ENCODE results near the gene SMIM20.

DNA sequence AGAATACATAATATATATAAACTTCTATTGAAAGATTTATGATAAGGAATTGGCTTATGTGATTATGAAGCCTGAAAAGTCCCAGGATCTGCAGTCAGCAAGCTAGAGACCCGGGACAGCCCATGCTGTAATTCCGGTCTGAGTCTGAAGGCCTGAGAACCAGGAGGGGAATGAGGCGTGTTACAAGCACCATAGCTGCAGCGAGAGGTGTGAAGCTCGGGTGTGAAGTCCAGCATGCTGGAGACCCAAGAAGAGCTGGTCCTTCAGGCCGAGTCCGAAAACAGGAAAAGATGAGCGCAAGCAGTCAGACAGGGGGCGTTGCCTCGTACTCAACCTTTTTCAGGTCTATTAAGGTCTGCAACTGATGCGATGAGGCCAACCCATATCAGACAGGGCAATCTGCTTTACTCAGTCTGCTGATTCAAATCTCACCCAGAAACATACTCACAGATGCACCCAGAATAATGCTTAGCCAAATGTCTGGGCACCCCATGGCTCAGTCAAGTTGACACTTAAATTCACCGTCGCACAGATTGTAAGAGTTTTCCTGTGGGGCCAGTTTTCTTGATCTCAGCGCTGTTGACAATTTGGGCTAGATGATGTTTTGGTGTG, 40.4 kb downstream of the SMIM20 start:
- TF ChIP-seq EZH2phosphoT487 (IDR thresholded peaks at IDR 0.05; ENCODE audit: insufficient read depth, low read depth) (no peak), EZH2 (IDR thresholded peaks at IDR 0.05; ENCODE audit: insufficient read depth, poor library complexity, severe bottlenecking) (no peak)
